ENCODE results near the gene CD70. TPM values are rescaled to one million over a fixed set of nuclear protein-coding genes. Genes with fewer than 3 reads are reported as not detected.
"Not testable (repeated sequence)": the region's sequence is repeated elsewhere in the genome, so short reads cannot be mapped to it uniquely, and the experiment has no call there.

Gene CD70
- total and polyA plus RNA-seq, 2 donors (not counting 1 experiment from before 2014, with no cell fraction given): not detected

GRCh38 chr19:6586726-6587092, 4.2 kb downstream of the CD70 start:
- Histone ChIP-seq H4K20me1 (ENCODE audit: control insufficient read depth, extremely low read depth, insufficient read depth, low read length) (no peaks in the 10 kb centered on the region), H3K4me3 (replicated peaks in 1 of 4; ENCODE audit: control extremely low read depth in 1 of 4, insufficient read depth in 1 of 4, low read depth in 3 of 4, low read length in 4 of 4) (no peak overlapping the region), H3K4me1 (ENCODE audit: control insufficient read depth, extremely low read depth, insufficient read depth, low read length) (no peaks in the 10 kb centered on the region), H2AFZ (ENCODE audit: low read length) (peak overlapping the region; percentile 50), H3K27ac (ENCODE audit: insufficient read depth, low read length) (no peak overlapping the region), H3K27me3 (ENCODE audit: control insufficient read depth, insufficient read depth, low read length) (peaks cover 17% of the 10 kb centered on the region), H3K79me2 (ENCODE audit: control insufficient read depth, insufficient read depth, low read length) (no peaks in the 10 kb centered on the region), H3K9ac (ENCODE audit: insufficient read depth, low read length) (no peak overlapping the region), H3K4me2 (ENCODE audit: extremely low read depth, insufficient read depth, low read length) (no peak overlapping the region), H3K9me3 (ENCODE audit: control insufficient read depth, insufficient read depth, low read depth, low read length) (no peaks in the 10 kb centered on the region), H3K36me3 (ENCODE audit: control insufficient read depth, insufficient read depth, low read length) (no peaks in the 10 kb centered on the region)
- TF ChIP-seq EZH2 (IDR thresholded peaks at IDR 0.05; ENCODE audit: low read length, missing control alignments): no peak
- no peak for TF ChIP-seq CTCF (conservative IDR thresholded peaks at IDR 0.05 in 1 of 2, IDR thresholded peaks at IDR 0.05 in 1 of 2; ENCODE audit: low read depth in 1 of 2, low read length in 2 of 2)
- no peak for DNase-seq (ENCODE audit: low read depth in 2 of 2)

- Histone ChIP-seq H3K9me3 (ENCODE audit: control insufficient read depth, insufficient read depth, low read depth, low read length) (no peaks in the 10 kb centered on the region), H3K79me2 (ENCODE audit: control insufficient read depth, insufficient read depth, low read length) (no peaks in the 10 kb centered on the region), H4K20me1 (ENCODE audit: control insufficient read depth, extremely low read depth, insufficient read depth, low read length) (no peaks in the 10 kb centered on the region), H3K4me2 (ENCODE audit: extremely low read depth, insufficient read depth, low read length) (no peak overlapping the region), H3K36me3 (ENCODE audit: control insufficient read depth, insufficient read depth, low read length) (no peaks in the 10 kb centered on the region), H3K4me3 (replicated peaks in 1 of 4; ENCODE audit: control extremely low read depth in 1 of 4, insufficient read depth in 1 of 4, low read depth in 3 of 4, low read length in 4 of 4) (no peak overlapping the region), H3K27ac (ENCODE audit: insufficient read depth, low read length) (no peak overlapping the region), H3K9ac (ENCODE audit: insufficient read depth, low read length) (no peak overlapping the region), H3K27me3 (ENCODE audit: control insufficient read depth, insufficient read depth, low read length) (peaks cover 17% of the 10 kb centered on the region), H2AFZ (ENCODE audit: low read length) (no peak overlapping the region), H3K4me1 (ENCODE audit: control insufficient read depth, extremely low read depth, insufficient read depth, low read length) (no peaks in the 10 kb centered on the region)
- TF ChIP-seq CTCF (conservative IDR thresholded peaks at IDR 0.05 in 1 of 2, IDR thresholded peaks at IDR 0.05 in 1 of 2; ENCODE audit: low read depth in 1 of 2, low read length in 2 of 2) (no peak), EZH2 (IDR thresholded peaks at IDR 0.05; ENCODE audit: low read length, missing control alignments) (no peak)
- no peak for DNase-seq (ENCODE audit: low read depth in 2 of 2)
Observed at GRCh38 chr19:6586056-6586455, 4.9 kb downstream of the CD70 start.

GRCh38 chr19:6582515-6583484, 8.2 kb downstream of the CD70 start:
- DNase-seq (ENCODE audit: low read depth in 2 of 2); H2AFZ ChIP-seq (ENCODE audit: low read length): not testable (repeated sequence)

More at GRCh38 chr19:6582515-6583484, 8.2 kb downstream of the CD70 start:
- not testable (repeated sequence) for H3K79me2 ChIP-seq (ENCODE audit: control insufficient read depth, insufficient read depth, low read length); H3K27ac ChIP-seq (ENCODE audit: insufficient read depth, low read length); H3K27me3 ChIP-seq (ENCODE audit: control insufficient read depth, insufficient read depth, low read length); H3K9me3 ChIP-seq (ENCODE audit: control insufficient read depth, insufficient read depth, low read depth, low read length); H4K20me1 ChIP-seq (ENCODE audit: control insufficient read depth, extremely low read depth, insufficient read depth, low read length); H3K4me3 ChIP-seq (replicated peaks in 1 of 4; ENCODE audit: control extremely low read depth in 1 of 4, insufficient read depth in 1 of 4, low read depth in 3 of 4, low read length in 4 of 4); H3K36me3 ChIP-seq (ENCODE audit: control insufficient read depth, insufficient read depth, low read length); H3K9ac ChIP-seq (ENCODE audit: insufficient read depth, low read length); H3K4me1 ChIP-seq (ENCODE audit: control insufficient read depth, extremely low read depth, insufficient read depth, low read length); H3K4me2 ChIP-seq (ENCODE audit: extremely low read depth, insufficient read depth, low read length)

Measured in fibroblast of lung (primary cell).